GM19324 (cell line): ENCODE data around the gene PLEKHA7.
"Not testable (repeated sequence)": the region's sequence is repeated elsewhere in the genome, so short reads cannot be mapped to it uniquely, and the experiment has no call there.

Source experiments
- ATAC-seq: cut with Tn5 transposase; IDR thresholded peaks from one replicate; pipeline ENCODE4 v1.9.1; 2021; ENCODE audit warnings: mild to moderate bottlenecking, moderate library complexity; ENCODE audit not compliant: unreplicated experiment, low FRiP score

PLEKHA7 gene

GRCh38 chr11:17008099-17008498, 6.1 kb downstream of the PLEKHA7 start:
- no peak for ATAC-seq

GRCh38 chr11:17005646-17006045, 8.6 kb downstream of the PLEKHA7 start:
- no peak for ATAC-seq

- no peak for ATAC-seq
Observed at GRCh38 chr11:17004486-17005148, 9.6 kb downstream of the PLEKHA7 start.

GRCh38 chr11:17003426-17003825, 10.8 kb downstream of the PLEKHA7 start:
- ATAC-seq: no peak

GRCh38 chr11:17002543-17002942, 11.7 kb downstream of the PLEKHA7 start:
- no peak for ATAC-seq

GRCh38 chr11:17001806-17002205, 12.4 kb downstream of the PLEKHA7 start:
- no peak for ATAC-seq

- ATAC-seq: no peak
Observed at GRCh38 chr11:17000987-17001386, 13.2 kb downstream of the PLEKHA7 start.

GRCh38 chr11:17000253-17000652, 14.0 kb downstream of the PLEKHA7 start:
- not testable (repeated sequence) for ATAC-seq

- no peak for ATAC-seq
Observed at GRCh38 chr11:16999116-16999515, 15.1 kb downstream of the PLEKHA7 start.

GRCh38 chr11:16997624-16998023, 16.6 kb downstream of the PLEKHA7 start:
- no peak for ATAC-seq

- no peak for ATAC-seq
Observed at GRCh38 chr11:16993495-16993894, 20.7 kb downstream of the PLEKHA7 start.

- no peak for ATAC-seq
Observed at GRCh38 chr11:16992846-16993245, 21.4 kb downstream of the PLEKHA7 start.

- ATAC-seq: no peak
Observed at GRCh38 chr11:16989554-16989953, 24.7 kb downstream of the PLEKHA7 start.

- no peak for ATAC-seq
Observed at GRCh38 chr11:16987205-16987568, 27.0 kb downstream of the PLEKHA7 start.

- ATAC-seq: peak; percentile 93
Observed at GRCh38 chr11:16986434-16987204, 27.6 kb downstream of the PLEKHA7 start.

- ATAC-seq: no peak
Observed at GRCh38 chr11:16985297-16985696, 28.9 kb downstream of the PLEKHA7 start.

GRCh38 chr11:16984229-16984628, 30.0 kb downstream of the PLEKHA7 start:
- no peak for ATAC-seq

GRCh38 chr11:16982809-16983208, 31.4 kb downstream of the PLEKHA7 start:
- ATAC-seq: no peak

GRCh38 chr11:16982256-16982671, 31.9 kb downstream of the PLEKHA7 start:
- ATAC-seq: no peak

- ATAC-seq: no peak
Observed at GRCh38 chr11:16981651-16982194, 32.5 kb downstream of the PLEKHA7 start.

- ATAC-seq: no peak
Observed at GRCh38 chr11:16979703-16980622, 34.3 kb downstream of the PLEKHA7 start.
